ENCODE results near the gene CCL4. TPM values are rescaled to one million over a fixed set of nuclear protein-coding genes. Genes with fewer than 3 reads are reported as not detected.

The CCL4 gene
- total RNA-seq, 1 donor: not detected

DNA sequence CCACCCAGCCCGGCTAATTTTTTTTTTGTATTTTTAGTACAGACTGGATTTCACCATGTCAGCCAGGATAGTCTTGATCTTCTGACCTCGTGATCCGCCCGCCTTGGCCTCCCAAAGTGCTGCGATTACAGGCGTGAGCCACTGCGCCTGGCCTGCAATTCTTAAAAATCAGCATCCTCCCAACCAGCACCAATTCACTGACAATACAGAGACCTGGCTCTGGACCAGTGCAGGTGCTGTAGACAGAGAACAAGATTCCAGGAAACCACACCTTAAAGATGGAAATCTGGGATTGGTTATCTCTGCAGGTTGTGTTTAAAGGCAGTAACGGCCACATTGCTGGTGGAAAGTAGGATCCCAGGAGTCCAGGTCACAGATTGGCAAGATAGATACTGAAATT, 39.2 kb downstream of the CCL4 start:
- TF ChIP-seq, protein P1, sequence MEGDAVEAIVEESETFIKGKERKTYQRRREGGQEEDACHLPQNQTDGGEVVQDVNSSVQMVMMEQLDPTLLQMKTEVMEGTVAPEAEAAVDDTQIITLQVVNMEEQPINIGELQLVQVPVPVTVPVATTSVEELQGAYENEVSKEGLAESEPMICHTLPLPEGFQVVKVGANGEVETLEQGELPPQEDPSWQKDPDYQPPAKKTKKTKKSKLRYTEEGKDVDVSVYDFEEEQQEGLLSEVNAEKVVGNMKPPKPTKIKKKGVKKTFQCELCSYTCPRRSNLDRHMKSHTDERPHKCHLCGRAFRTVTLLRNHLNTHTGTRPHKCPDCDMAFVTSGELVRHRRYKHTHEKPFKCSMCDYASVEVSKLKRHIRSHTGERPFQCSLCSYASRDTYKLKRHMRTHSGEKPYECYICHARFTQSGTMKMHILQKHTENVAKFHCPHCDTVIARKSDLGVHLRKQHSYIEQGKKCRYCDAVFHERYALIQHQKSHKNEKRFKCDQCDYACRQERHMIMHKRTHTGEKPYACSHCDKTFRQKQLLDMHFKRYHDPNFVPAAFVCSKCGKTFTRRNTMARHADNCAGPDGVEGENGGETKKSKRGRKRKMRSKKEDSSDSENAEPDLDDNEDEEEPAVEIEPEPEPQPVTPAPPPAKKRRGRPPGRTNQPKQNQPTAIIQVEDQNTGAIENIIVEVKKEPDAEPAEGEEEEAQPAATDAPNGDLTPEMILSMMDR (IDR thresholded peaks at IDR 0.05; ENCODE audit: insufficient read depth, low read length): no peak
- H3K4me3 ChIP-seq (ENCODE audit: low read depth, low read length): no peak overlapping the region
- no peak for DNase-seq (ENCODE audit: low read depth)

DNA sequence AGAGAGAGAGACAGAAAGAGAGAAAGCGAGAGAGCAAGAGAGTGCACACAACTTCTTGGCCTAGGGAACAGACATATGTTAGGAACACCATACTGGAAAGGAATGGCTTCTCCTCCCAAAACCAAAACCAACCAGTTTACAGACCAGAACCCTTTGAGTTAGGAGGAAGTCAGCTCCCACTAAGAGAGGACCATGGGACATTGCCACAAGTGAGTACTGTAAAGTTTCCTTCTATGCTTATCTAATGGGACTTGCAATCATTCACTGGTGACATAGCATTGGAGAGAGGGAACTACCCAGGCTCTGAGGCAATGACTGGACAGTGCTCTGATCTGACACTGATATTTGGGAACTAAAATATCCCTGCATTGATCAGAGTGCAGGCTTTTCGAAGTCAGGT, 40.4 kb downstream of the CCL4 start:
- DNase-seq (ENCODE audit: low read depth): no peak
- TF ChIP-seq, protein P1 (IDR thresholded peaks at IDR 0.05; ENCODE audit: insufficient read depth, low read length): no peak
- H3K4me3 ChIP-seq (ENCODE audit: low read depth, low read length): no peak overlapping the region

DNA sequence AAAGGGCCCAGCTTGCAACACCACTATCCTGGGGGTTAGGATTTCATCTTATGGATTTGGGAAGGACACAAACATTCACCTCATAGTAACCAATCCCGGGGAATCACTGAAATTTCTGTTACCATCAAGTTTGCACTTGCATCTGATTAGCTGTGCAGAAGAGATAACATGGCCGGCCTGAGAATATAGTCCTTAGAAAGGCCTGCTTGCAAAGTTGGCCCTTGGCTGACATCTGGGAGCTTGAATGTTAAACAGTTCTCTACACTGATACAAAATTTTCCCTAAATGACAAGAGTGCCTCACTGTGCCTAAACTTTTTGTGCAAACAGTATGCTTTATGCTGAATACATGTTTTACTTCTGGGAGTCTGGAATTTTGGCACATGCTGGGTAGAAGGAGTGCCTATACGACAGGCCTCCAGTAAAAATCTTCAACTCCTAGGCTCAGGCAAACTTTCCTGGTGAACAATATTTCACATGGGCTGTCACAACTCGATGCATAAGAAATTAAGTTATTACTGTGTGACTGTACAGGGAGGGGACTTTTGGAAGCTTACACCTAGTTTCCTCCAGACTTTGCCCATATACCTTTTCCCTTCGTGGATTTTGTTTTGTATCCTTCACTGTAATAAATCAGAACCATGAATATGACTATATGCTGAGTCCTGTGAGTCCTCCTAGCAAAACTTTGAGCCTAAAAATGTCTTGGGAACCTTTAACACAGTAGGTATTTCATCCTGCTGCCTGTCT, 41.5 kb downstream of the CCL4 start:
- DNase-seq (ENCODE audit: low read depth): no peak

DNA sequence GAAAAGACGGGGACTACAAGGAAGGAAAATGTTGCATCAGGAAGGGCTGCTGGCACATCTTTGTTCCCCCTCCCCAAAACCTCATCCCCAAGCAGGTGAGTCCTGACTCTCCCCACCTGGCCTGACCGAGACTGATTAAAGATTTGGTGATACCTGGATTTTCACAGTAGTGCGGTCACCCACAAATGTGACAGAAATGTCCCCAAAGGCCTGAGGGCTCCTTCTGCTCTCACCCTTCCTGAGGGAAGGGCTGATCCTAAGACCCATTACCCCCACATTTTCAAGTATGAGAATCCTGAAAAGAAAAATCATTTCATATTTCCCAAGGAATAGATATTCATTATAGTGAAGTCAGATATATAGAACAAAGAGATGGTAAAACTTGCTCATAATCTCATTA, 44.0 kb downstream of the CCL4 start:
- TF ChIP-seq, protein P1 (IDR thresholded peaks at IDR 0.05; ENCODE audit: insufficient read depth, low read length): no peak
- DNase-seq (ENCODE audit: low read depth): no peak
- no peak overlapping the region for H3K4me3 ChIP-seq (ENCODE audit: low read depth, low read length)

More for the DNA sequence above, 41.5 kb downstream of the CCL4 start:
- no peak overlapping the region for H3K4me3 ChIP-seq (ENCODE audit: low read depth, low read length)
- TF ChIP-seq, protein P1 (IDR thresholded peaks at IDR 0.05; ENCODE audit: insufficient read depth, low read length): no peak

DNA sequence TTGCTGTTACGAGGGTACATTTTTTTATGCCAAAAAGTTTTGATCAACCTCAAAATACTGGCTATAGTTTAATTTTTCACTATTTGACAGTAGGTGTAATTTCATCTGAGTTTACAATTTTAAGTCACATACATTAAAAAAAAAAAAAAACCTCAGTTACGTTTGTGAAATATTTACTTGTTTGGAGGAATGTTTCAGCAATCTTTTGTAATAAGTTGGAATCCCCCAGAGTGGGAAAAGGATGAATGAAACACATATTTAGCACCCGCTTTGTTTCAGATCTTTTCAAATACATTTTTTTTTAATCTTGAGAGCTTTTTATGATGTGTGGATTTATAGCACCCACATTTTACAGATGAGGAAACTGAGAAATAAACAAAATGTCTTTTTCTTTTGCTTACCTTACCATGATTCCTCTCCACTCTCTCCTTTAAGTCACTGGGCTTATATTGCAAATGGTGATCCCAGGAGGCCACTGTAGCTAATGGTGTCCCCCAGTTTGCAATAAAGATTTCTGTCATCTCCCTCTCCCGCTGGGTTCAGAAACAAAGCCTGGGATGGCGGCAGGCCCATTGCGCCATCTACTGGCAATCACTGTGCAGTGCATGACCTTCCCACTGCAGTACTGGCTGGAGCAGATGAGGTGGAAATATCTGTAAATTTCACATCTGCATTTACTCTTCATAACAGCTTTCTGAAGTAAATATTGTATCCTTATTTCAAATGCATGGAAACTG, 45.1 kb downstream of the CCL4 start:
- peak; percentile 67 for DNase-seq (ENCODE audit: low read depth)

DNA sequence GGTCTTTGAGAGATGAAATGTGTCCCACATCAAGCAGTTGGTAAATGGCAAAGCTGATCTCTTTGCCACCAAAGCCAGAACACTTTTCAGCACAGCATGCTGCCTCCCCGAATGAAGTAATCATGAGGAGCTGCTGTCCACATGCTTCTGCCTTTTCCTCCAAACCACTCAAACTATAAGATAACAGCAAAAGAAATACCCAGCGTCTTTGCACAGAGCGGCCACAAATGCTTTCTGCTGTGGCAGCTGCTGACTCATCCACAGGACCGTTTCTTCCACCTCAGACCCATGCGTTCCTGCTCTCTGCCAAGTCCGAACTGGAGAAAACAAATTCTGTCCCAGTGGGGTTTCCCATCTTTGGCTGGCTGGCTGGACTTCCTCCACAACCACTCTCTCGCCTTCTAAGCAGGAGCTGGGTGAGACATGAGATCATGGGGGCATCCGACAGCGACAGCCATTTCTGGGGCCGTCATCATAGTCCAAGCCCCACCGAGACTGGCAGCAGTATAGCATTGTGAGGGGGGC, 45.7 kb downstream of the CCL4 start:
- peak; percentile 63 for DNase-seq (ENCODE audit: low read depth)
- H3K4me3 ChIP-seq (ENCODE audit: low read depth, low read length): no peak overlapping the region

More for the DNA sequence above, 45.1 kb downstream of the CCL4 start:
- TF ChIP-seq, protein P1 (IDR thresholded peaks at IDR 0.05; ENCODE audit: insufficient read depth, low read length): peak; percentile 100
- H3K4me3 ChIP-seq (ENCODE audit: low read depth, low read length): no peak overlapping the region

More for the DNA sequence above, 45.7 kb downstream of the CCL4 start:
- TF ChIP-seq, protein P1 (IDR thresholded peaks at IDR 0.05; ENCODE audit: insufficient read depth, low read length): no peak
